ENCODE measurements around the gene ITPR3. TPM values are rescaled to one million over a fixed set of nuclear protein-coding genes. Genes with fewer than 3 reads are reported as not detected.

ITPR3 gene
- total RNA-seq, 1 experiment from 2014 or later, result 103 TPM

GRCh38 chr6:33704215-33705066, 83.3 kb downstream of the ITPR3 start (continued):
- TF ChIP-seq, protein P1, sequence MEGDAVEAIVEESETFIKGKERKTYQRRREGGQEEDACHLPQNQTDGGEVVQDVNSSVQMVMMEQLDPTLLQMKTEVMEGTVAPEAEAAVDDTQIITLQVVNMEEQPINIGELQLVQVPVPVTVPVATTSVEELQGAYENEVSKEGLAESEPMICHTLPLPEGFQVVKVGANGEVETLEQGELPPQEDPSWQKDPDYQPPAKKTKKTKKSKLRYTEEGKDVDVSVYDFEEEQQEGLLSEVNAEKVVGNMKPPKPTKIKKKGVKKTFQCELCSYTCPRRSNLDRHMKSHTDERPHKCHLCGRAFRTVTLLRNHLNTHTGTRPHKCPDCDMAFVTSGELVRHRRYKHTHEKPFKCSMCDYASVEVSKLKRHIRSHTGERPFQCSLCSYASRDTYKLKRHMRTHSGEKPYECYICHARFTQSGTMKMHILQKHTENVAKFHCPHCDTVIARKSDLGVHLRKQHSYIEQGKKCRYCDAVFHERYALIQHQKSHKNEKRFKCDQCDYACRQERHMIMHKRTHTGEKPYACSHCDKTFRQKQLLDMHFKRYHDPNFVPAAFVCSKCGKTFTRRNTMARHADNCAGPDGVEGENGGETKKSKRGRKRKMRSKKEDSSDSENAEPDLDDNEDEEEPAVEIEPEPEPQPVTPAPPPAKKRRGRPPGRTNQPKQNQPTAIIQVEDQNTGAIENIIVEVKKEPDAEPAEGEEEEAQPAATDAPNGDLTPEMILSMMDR (IDR thresholded peaks at IDR 0.05 in 2 of 3, conservative IDR thresholded peaks at IDR 0.05 in 1 of 3; ENCODE audit: borderline replicate concordance in 1 of 3, insufficient read depth in 1 of 3, low read depth in 2 of 3, low read length in 2 of 3), result no peak
- no peak for TF ChIP-seq ZFX (IDR thresholded peaks at IDR 0.05)
- TF ChIP-seq, protein P2, sequence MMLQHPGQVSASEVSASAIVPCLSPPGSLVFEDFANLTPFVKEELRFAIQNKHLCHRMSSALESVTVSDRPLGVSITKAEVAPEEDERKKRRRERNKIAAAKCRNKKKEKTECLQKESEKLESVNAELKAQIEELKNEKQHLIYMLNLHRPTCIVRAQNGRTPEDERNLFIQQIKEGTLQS (IDR thresholded peaks at IDR 0.05), result no peak
- TF ChIP-seq SP1 (IDR thresholded peaks at IDR 0.05; ENCODE audit: low read depth), result no peak
- no peak for TF ChIP-seq RAD21 (IDR thresholded peaks at IDR 0.05; ENCODE audit: low read depth)
- TF ChIP-seq SIN3A (IDR thresholded peaks at IDR 0.05; ENCODE audit: low read depth), result no peak
- no peak for TF ChIP-seq TCF7L2 (IDR thresholded peaks at IDR 0.05; ENCODE audit: borderline replicate concordance, extremely low read depth, insufficient read depth, insufficient read length)
- TF ChIP-seq POLR2AphosphoS5 (IDR thresholded peaks at IDR 0.05; ENCODE audit: low read depth, low read length), result no peak
- no peak for TF ChIP-seq ZNF274 (IDR thresholded peaks at IDR 0.05; ENCODE audit: low read depth, low read length)
- TF ChIP-seq EGR1 (IDR thresholded peaks at IDR 0.05; ENCODE audit: low read depth), result no peak
- no peak for TF ChIP-seq YY1 (IDR thresholded peaks at IDR 0.05; ENCODE audit: extremely low read depth, insufficient replicate concordance, low read depth, low read length)
- no peak for TF ChIP-seq SRF (IDR thresholded peaks at IDR 0.05; ENCODE audit: low read depth)
